SU-DHL-6 (cell line): ENCODE results near the gene AHSG.

ENCODE experiments used
- CTCF ChIP-seq: fragments of 200-600 bp; sonication (generic); IDR thresholded peaks from one replicate; pipeline ENCODE4 v1.5.1; 2017; ENCODE audit warnings: antibody characterized with exemption, mild to moderate bottlenecking, low read length, moderate library complexity; ENCODE audit not compliant: insufficient read depth, poor library complexity, severe bottlenecking
- EZH2phosphoT487 ChIP-seq: fragments of 200-600 bp; sonication (generic), shearing (Covaris generic); conservative IDR thresholded peaks from 2 replicates; pipeline ENCODE4 v1.6.1; 2018; ENCODE audit warnings: mild to moderate bottlenecking, antibody characterized with exemption, low read length, moderate library complexity, mixed read lengths

DNA sequence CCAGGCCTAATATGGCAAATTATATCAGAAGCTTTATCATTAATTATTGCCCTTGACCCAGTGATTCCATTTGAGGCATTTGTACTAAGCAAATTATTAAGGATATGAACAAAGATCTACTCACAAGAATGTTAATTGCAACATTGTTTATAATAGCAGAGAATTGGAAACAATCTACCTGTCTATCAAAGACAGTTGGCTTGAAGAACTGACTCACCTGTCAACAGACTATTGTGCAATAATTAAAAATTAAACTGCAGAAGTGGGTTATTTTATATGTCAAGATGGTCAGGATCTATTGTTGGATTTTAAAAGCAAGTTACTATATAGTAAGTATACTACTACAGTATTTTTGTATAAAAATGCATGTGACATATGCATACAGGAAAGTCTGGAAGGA is 20.6 kb downstream of the AHSG start:
- TF ChIP-seq CTCF (no peak), EZH2phosphoT487 (no peak)
